Activated CD8-positive, alpha-beta T cell treated with anti-CD3 and anti-CD28 coated beads, Interleukin-2, amount 10 ng/mL, durations not matched to agents 7 days and 5 days (primary cell): Measurements from ENCODE around the gene CCDC112. TPM values are rescaled to one million over a fixed set of nuclear protein-coding genes. Genes with fewer than 3 reads are reported as not detected.

Source experiments
- total RNA-seq, 2 experiments: library from RNA; stranded (reverse); gene quantifications; one replicate each; pipeline ENCODE4 v1.2.3, GENCODE V29; 2021

CCDC112 gene
- total RNA-seq, 2 experiments from 2014 or later, result 0.50 to 0.71 TPM

Other genes starting within 250 kb of the CCDC112 start
- under 1 TPM; 0.13 to 0.24 TPM for gene TRIM36, start 126.7 kb downstream of the CCDC112 start, total RNA-seq
- gene PGGT1B, start 33.8 kb downstream of the CCDC112 start, total RNA-seq, result 10 to 100 TPM; 26.1 to 28.6 TPM
- 10 to 100 TPM; 13.6 to 15.0 TPM for gene FEM1C, start 248.1 kb upstream of the CCDC112 start, total RNA-seq